K562 (cell line): Measurements from ENCODE around the gene NFIL3. TPM values are rescaled to one million over a fixed set of nuclear protein-coding genes. Genes with fewer than 3 reads are reported as not detected.
A peak's percentile ranks its signal among the peaks of the same experiment; 100 is the strongest.

ENCODE experiments used
- ATAC-seq: fragments of 200-7000 bp; cut with Tn5 transposase; 3 replicates; pipeline ENCODE4 v1.9.1; 2020; ENCODE audit warnings: moderate library complexity
- Bru-seq: library from RNA; stranded (reverse); fragments of 400-500 nt; gene quantifications from one replicate; lab custom pipeline; 2021; lab: Mats Ljungman, UMichigan
- BruChase-seq, 2 experiments: library from RNA; stranded (reverse); fragments of 400-500 nt; gene quantifications; one replicate each; lab custom pipeline; 2021; lab: Mats Ljungman, UMichigan
- BruUV-seq: library from RNA; stranded (reverse); fragments of 400-500 nt; replicated peaks from 2 replicates; lab custom pipeline; 2021; lab: Mats Ljungman, UMichigan
- CTCF ChIA-PET: fragments of 300-600 bp; formaldehyde crosslinking; extraction: SDS; loops from one replicate; lab custom pipeline; 2021; ENCODE audit warnings: low intra/inter-chr PET ratio; lab: Yijun Ruan, JAX
- POLR2A ChIA-PET: fragments of 300-600, 350-650 bp; sonication (Branson Sonifier 250); formaldehyde crosslinking; extraction: SDS; loops from one replicate; lab custom pipeline; 2021; ENCODE audit warnings: antibody characterized with exemption, inconsistent platforms; lab: Yijun Ruan, JAX
- DNase-seq, 4 experiments: peaks; one replicate each; pipeline versions ENCODE4 v3.0.0 to v3.0.0-alpha.2; 2011 to 2018; ENCODE audit warnings: low spot score in 3 of 4, mixed read lengths in 3 of 4; ENCODE audit errors: extremely low read depth in 1 of 4
- FAIRE-seq: peaks from 2 replicates; lab custom pipeline; 2011; peaks lifted over from hg19 to GRCh38; lab: Jason Lieb, UNC
- H2AFZ ChIP-seq: 2 replicates; pipeline ENCODE4 v1.6.0; 2011; ENCODE audit warnings: low read depth, low read length, control low read depth, inconsistent platforms
- H3K27ac ChIP-seq: fragments of 200-600 bp; 3 replicates; pipeline ENCODE4 v1.8.0; 2011; ENCODE audit warnings: low read depth, mild to moderate bottlenecking, control low read depth, inconsistent platforms, low read length, moderate library complexity, mixed read lengths; ENCODE audit errors: extremely low read depth
- H3K27me3 ChIP-seq, 2 experiments: fragments of 300-600 bp in 1 of 2; 2 replicates in 1 of 2; 3 replicates in 1 of 2; pipeline versions ENCODE4 v1.6.0 to v1.8.0; 2011; ENCODE audit warnings: inconsistent platforms in 2 of 2, low read length in 2 of 2, mild to moderate bottlenecking in 1 of 2, mixed read lengths in 1 of 2, moderate library complexity in 1 of 2; ENCODE audit not compliant: control insufficient read depth in 2 of 2, insufficient read depth in 2 of 2
- H3K36me3 ChIP-seq: fragments of 300-600 bp; 3 replicates; pipeline ENCODE4 v1.8.0; 2011; ENCODE audit warnings: mild to moderate bottlenecking, low read length, inconsistent platforms; ENCODE audit not compliant: control insufficient read depth, insufficient read depth
- H3K4me1 ChIP-seq, 2 experiments: fragments of 200-600 bp in 1 of 2; replicated peaks in 1 of 2; 2 replicates in 1 of 2; 3 replicates in 1 of 2; pipeline versions ENCODE4 v1.5.1 to v1.8.0; 2011; ENCODE audit warnings: inconsistent platforms in 2 of 2, low read length in 2 of 2, mild to moderate bottlenecking in 1 of 2, mixed read lengths in 1 of 2, moderate library complexity in 1 of 2; ENCODE audit not compliant: control insufficient read depth in 2 of 2, insufficient read depth in 2 of 2
- H3K4me2 ChIP-seq: 2 replicates; pipeline ENCODE4 v1.6.1; 2011; ENCODE audit warnings: low read length, control low read depth, inconsistent platforms, mixed read lengths; ENCODE audit not compliant: insufficient read depth
- H3K4me3 ChIP-seq: fragments of 200-600 bp; sonication (generic), shearing (Covaris generic); 2 replicates; pipeline ENCODE4 v1.5.1; 2016; ENCODE audit warnings: control low read depth, inconsistent platforms
- H3K79me2 ChIP-seq: fragments of 200-600 bp; 3 replicates; pipeline ENCODE4 v1.8.0; 2011; ENCODE audit warnings: low read length, inconsistent platforms; ENCODE audit not compliant: control insufficient read depth, insufficient read depth
- H3K9ac ChIP-seq, 2 experiments: 2 replicates each; pipeline versions ENCODE4 v1.6.0 to v1.6.1; 2011; ENCODE audit warnings: low read depth in 2 of 2, low read length in 2 of 2, control low read depth in 1 of 2, inconsistent platforms in 1 of 2, mild to moderate bottlenecking in 1 of 2, mixed read lengths in 1 of 2; ENCODE audit not compliant: insufficient read depth in 1 of 2
- H3K9me1 ChIP-seq: one replicate; pipeline ENCODE4 v1.6.0; 2011; ENCODE audit warnings: inconsistent platforms, mild to moderate bottlenecking, low read length, moderate library complexity; ENCODE audit not compliant: control insufficient read depth, insufficient read depth
- H3K9me3 ChIP-seq: replicated peaks from 2 replicates; pipeline ENCODE4 v1.5.1; 2011; ENCODE audit warnings: low read depth, low read length, inconsistent platforms; ENCODE audit not compliant: control insufficient read depth, insufficient read depth
- H4K20me1 ChIP-seq: replicated peaks from 2 replicates; pipeline ENCODE4 v1.6.1; 2011; ENCODE audit warnings: low read length, inconsistent platforms, mixed read lengths; ENCODE audit not compliant: control insufficient read depth, insufficient read depth
- CCNT2 ChIP-seq: IDR thresholded peaks from 2 replicates; pipeline ENCODE4 v1.6.1; 2011; ENCODE audit warnings: borderline replicate concordance, low read depth, mild to moderate bottlenecking, moderate library complexity, mixed read lengths, low read length; ENCODE audit not compliant: insufficient read length; ENCODE audit errors: extremely low read depth
- ELF4 ChIP-seq: fragments of 450-650 bp; formaldehyde crosslinking; IDR thresholded peaks from 2 replicates; pipeline ENCODE4 v1.4.0; 2022; ENCODE audit warnings: missing genetic modification characterization
- FOXP1 ChIP-seq: sonication (generic); formaldehyde crosslinking; IDR thresholded peaks from 2 replicates; pipeline ENCODE4 v1.8.0; 2022; ENCODE audit warnings: mild to moderate bottlenecking, missing genetic modification reagents
- HNRNPUL1 ChIP-seq: fragments of 200-400 bp; formaldehyde crosslinking; IDR thresholded peaks from 2 replicates; pipeline ENCODE4 v1.6.1; 2017; ENCODE audit warnings: low read length
- KLF6 ChIP-seq: fragments of 250-450 bp; sonication (Bioruptor Pico); IDR thresholded peaks from 2 replicates; pipeline ENCODE4 v1.4.0; 2020; ENCODE audit warnings: mild to moderate bottlenecking, moderate library complexity, borderline replicate concordance
- PHTF2 ChIP-seq: fragments of 250-450 bp; sonication (Bioruptor Pico); IDR thresholded peaks from 2 replicates; pipeline ENCODE4 v1.5.0; 2021; ENCODE audit warnings: mild to moderate bottlenecking
- ZFPM2 ChIP-seq: fragments of 250-450 bp; sonication (Bioruptor Pico); IDR thresholded peaks from 2 replicates; pipeline ENCODE4 v1.5.1; 2022; ENCODE audit warnings: mild to moderate bottlenecking
- WGBS: fragments of 100-300 bp; shearing (Covaris generic); methylation state at CpG from one replicate; pipeline ENCODE4 v1.1.6; 2016; ENCODE audit warnings: low coverage, mixed read lengths; ENCODE audit not compliant: insufficient coverage; ENCODE audit errors: missing lambda C conversion rate; 5-methylcytosine and 5-hydroxymethylcytosine counted together
- in situ Hi-C: fragments of 300-500 bp; cut with MboI; formaldehyde crosslinking; loops from 4 replicates; pipeline ENCODE4 v1.15.0; 2018; ENCODE audit warnings: inconsistent platforms, mixed read lengths
- intact Hi-C: fragments of 100-400 bp; cut with micrococcal nuclease; formaldehyde crosslinking; loops from 2 replicates; pipeline ENCODE4 v1.14.2; 2022
- long read RNA-seq, 3 experiments: library from polyadenylated mRNA in 2 of 3; library from RNA in 1 of 3; unstranded in 2 of 3; stranded (forward) in 1 of 3; transcript quantifications; one replicate each; pipeline ENCODE4 v2.0.0, GENCODE V29; 2019 to 2022
- polyA minus RNA-seq, 3 experiments: library from RNA; depleted of rRNA, polyadenylated mRNA; stranded (reverse); fragments of >200 nt; gene quantifications; 2 replicates each; pipeline ENCODE4 v1.2.3, GENCODE V29; 2011
- polyA plus RNA-seq, 8 experiments: library from polyadenylated mRNA; depleted of rRNA in 4 of 8; stranded (reverse) in 5 of 8; unstranded in 3 of 8; fragments of >200 nt; fragmentation: Nextera tagmentation in 2 of 8; fragmentation: Illumina TruSeq in 1 of 8; extraction: Ambion mirVana in 2 of 8; extraction: Trizol in 1 of 8; gene quantifications; 2 replicates each; pipeline versions ENCODE4 v1.2.1 to v1.2.3, GENCODE V29; 2011 to 2014; ENCODE audit warnings: inconsistent platforms in 1 of 8, missing spikeins in 1 of 8
- total RNA-seq, 7 experiments: library from RNA; depleted of rRNA in 6 of 7; stranded (reverse); fragments of >200 nt in 6 of 7; fragmentation: Illumina TruSeq in 2 of 7; extraction: Trizol in 2 of 7; gene quantifications; 2 replicates each; pipeline versions ENCODE4 v1.2.1 to v1.2.3, GENCODE V29; 2011 to 2021; ENCODE audit warnings: low replicate concordance in 1 of 7
- TF ChIP-seq, protein P1 (sequence below): fragments of 250-450 bp; sonication (Bioruptor Pico); IDR thresholded peaks from 2 replicates; pipeline ENCODE4 v1.4.0; 2020; ENCODE audit warnings: mild to moderate bottlenecking
- TF ChIP-seq, protein P2 (sequence below): fragments of 450-650 bp; IDR thresholded peaks from 2 replicates; pipeline ENCODE4 v1.6.1; 2018; ENCODE audit warnings: mild to moderate bottlenecking, low read depth; ENCODE audit not compliant: partially characterized antibody
- TF ChIP-seq, protein P3 (sequence below): fragments of 250-450 bp; sonication (Bioruptor Pico); IDR thresholded peaks from 2 replicates; pipeline ENCODE4 v1.6.1; 2021; ENCODE audit warnings: mild to moderate bottlenecking

NFIL3 gene, protein sequence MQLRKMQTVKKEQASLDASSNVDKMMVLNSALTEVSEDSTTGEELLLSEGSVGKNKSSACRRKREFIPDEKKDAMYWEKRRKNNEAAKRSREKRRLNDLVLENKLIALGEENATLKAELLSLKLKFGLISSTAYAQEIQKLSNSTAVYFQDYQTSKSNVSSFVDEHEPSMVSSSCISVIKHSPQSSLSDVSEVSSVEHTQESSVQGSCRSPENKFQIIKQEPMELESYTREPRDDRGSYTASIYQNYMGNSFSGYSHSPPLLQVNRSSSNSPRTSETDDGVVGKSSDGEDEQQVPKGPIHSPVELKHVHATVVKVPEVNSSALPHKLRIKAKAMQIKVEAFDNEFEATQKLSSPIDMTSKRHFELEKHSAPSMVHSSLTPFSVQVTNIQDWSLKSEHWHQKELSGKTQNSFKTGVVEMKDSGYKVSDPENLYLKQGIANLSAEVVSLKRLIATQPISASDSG
- 4.2 and 15.9 TPM in 2 replicates for total RNA-seq (2011; cell fraction: chromatin; rRNA removed; ENCODE audit: low replicate concordance)
- total RNA-seq (2011; cell fraction: nucleolus; rRNA removed) = 3.5 and 3.9 TPM in 2 replicates
- 6.5 and 7.1 TPM in 2 replicates for total RNA-seq (2011; cell fraction: nucleoplasm; rRNA removed)
- 4.2 and 4.3 TPM in 2 replicates for total RNA-seq (2014; rRNA removed)
- 12.3 and 12.4 TPM in 2 replicates for total RNA-seq (2014; rRNA removed; fragmentation: Illumina TruSeq; extraction: Trizol)
- 9.4 and 9.7 TPM in 2 replicates for total RNA-seq (2015; rRNA removed; fragmentation: Illumina TruSeq; extraction: Trizol)
- total RNA-seq (2021) = 11.9 and 13.8 TPM in 2 replicates
- polyA plus RNA-seq (2011; rRNA removed) = 9.3 and 10.3 TPM in 2 replicates
- 2.5 and 7.6 TPM in 2 replicates for polyA plus RNA-seq (2011; cell fraction: cytosol; rRNA removed)
- 4.4 and 11.7 TPM in 2 replicates for polyA plus RNA-seq (2011; cell fraction: nucleus; rRNA removed)
- 12.4 and 24.6 TPM in 2 replicates for polyA plus RNA-seq (2012)
- 14.2 and 16.1 TPM in 2 replicates for polyA plus RNA-seq (2014; fragmentation: Illumina TruSeq; extraction: Trizol)
- 1 to 10 TPM; 3.2 to 3.8 TPM for polyA plus RNA-seq (2014; fragmentation: Nextera tagmentation; extraction: Ambion mirVana)
- polyA plus RNA-seq (2014; rRNA removed) = 7.1 and 7.4 TPM in 2 replicates
- polyA minus RNA-seq (2011; rRNA and poly(A)+ RNA removed) = 7.6 and 11.7 TPM in 2 replicates
- polyA minus RNA-seq (2011; cell fraction: cytosol; rRNA and poly(A)+ RNA removed) = 5.7 and 6.4 TPM in 2 replicates
- polyA minus RNA-seq (2011; cell fraction: nucleus; rRNA and poly(A)+ RNA removed) = 1.9 and 7.8 TPM in 2 replicates
- percentile 89 among the genes with signal in this experiment for Bru-seq, nascent RNA
- percentile 79 among the genes with signal in this experiment for BruChase-seq, experiment 1, labeled RNA remaining after a 2-hour chase
- BruChase-seq, experiment 2, labeled RNA remaining after a 6-hour chase = percentile 73 among the genes with signal in this experiment
- long read RNA-seq, experiment 1, transcript NFIL3-201 (2 exons, 2,085 nt) = major isoform, 35 of 38 reads
- long read RNA-seq, experiment 1, partial matches to known transcripts = 3 of 38 reads
- long read RNA-seq, experiment 1, other reads (novel, unspliced or antisense) = 0 of 38 reads
- long read RNA-seq, experiment 2, transcript NFIL3-201 (2 exons, 2,085 nt) = major isoform, 5 of 9 reads
- long read RNA-seq, experiment 2, partial matches to known transcripts = 0 of 9 reads
- long read RNA-seq, experiment 2, other reads (novel, unspliced or antisense) = 4 of 9 reads
- long read RNA-seq, experiment 3, partial matches to known transcripts = 0 of 3 reads
- long read RNA-seq, experiment 3, other reads (novel, unspliced or antisense) = 2 of 3 reads

DNA sequence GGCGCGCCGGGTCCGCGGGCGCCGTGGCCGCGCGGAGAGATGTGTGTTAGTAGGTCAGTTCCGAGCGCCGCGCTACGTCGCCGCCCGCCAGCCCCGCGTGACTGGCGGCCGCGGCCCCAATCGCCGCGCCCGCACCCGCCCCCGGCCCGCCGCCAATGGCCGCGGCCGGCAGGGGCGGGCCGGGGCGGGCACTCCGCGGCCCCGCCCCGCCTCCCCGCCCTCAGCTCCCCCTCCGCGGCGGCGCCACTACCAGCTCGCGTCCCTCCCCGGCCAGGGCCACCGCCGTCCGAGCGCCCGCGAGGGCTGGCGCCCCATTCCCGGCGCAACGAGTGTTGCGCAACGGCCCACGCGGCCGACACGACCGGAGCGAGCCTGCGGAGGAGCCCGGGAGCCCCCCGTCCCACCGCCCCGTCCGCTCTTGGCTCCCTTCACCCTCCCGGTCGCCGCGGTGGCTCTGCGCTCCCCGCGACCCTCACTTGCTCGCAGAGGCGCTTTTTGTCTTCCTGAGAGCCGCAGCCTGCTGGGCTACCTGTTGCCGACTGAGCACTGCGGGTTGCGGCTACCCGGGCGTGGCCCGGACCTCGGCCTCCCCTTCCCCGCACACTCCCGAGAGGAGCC lies at the start of gene NFIL3:
Gene NFIL3, minus strand, starts transcription at position 48 of the 618 bp plus-strand sequence. CDS start 13,098 bp downstream, outside the sequence.
- DNase-seq = peak; percentile 85 to 95 (median 94)
- peak; percentile 88 for ATAC-seq
- Histone ChIP-seq H3K4me1 (peaks cover 19 to 27% of the 10 kb centered on the region in 2 experiments), H3K27ac (peak within 1 kb of the TSS; percentile 83), H3K36me3 (0 out of 3 replicates have a peak, but pooled peaks cover 4% of the 10 kb centered on the region), H3K9me3 (no peaks in the 10 kb centered on the region), H3K4me3 (peak within 1 kb of the TSS; percentile 79), H3K9me1 (peaks cover 3% of the 10 kb centered on the region), H3K79me2 (peaks cover 44% of the 10 kb centered on the region), H2AFZ (peak within 1 kb of the TSS; percentile 90), H3K27me3 (peaks cover 3 to 18% of the 10 kb centered on the region in 2 experiments; a peak in 4 of 5 replicates), H3K9ac (peak within 1 kb of the TSS; percentile 74 to 96), H4K20me1 (peaks cover 10% of the 10 kb centered on the region; the same call in 1 of the 2 replicates), H3K4me2 (peak within 1 kb of the TSS; percentile 95)
- WGBS = 2% methylated on average over 19 of the region's 92 CpGs
- CTCF ChIA-PET = interaction anchor here (0.6 to 0.7 kb wide), 2 partner anchors 257 to 260 kb away, joined by 3 to 6 read pairs; no protein-coding TSS in a partner anchor
- FAIRE-seq = no peak
- intact Hi-C loops (loop anchor here (5.0 to 10.0 kb wide), 4 partner anchors 82 to 259 kb away; no protein-coding TSS in a partner anchor), in situ Hi-C loops (loop anchor here (5.0 kb wide), 1 partner anchor 62 kb away; the partner anchor contains the start of gene AUH)
- BruUV-seq = no TSS peak
- POLR2A ChIA-PET = interaction anchor here (0.7 to 1.8 kb wide), 8 partner anchors 8 to 387 kb away, joined by 3 to 12 read pairs (median 4); no protein-coding TSS in a partner anchor
- TF ChIP-seq ELF4 (no peak), KLF6 (no peak), ZFPM2 (CRISPR knock-in tag) (no peak), HNRNPUL1 (no peak), CCNT2 (peak; percentile 30), FOXP1 (CRISPR knock-in tag) (no peak), PHTF2 (no peak)
- TF ChIP-seq, protein P1, sequence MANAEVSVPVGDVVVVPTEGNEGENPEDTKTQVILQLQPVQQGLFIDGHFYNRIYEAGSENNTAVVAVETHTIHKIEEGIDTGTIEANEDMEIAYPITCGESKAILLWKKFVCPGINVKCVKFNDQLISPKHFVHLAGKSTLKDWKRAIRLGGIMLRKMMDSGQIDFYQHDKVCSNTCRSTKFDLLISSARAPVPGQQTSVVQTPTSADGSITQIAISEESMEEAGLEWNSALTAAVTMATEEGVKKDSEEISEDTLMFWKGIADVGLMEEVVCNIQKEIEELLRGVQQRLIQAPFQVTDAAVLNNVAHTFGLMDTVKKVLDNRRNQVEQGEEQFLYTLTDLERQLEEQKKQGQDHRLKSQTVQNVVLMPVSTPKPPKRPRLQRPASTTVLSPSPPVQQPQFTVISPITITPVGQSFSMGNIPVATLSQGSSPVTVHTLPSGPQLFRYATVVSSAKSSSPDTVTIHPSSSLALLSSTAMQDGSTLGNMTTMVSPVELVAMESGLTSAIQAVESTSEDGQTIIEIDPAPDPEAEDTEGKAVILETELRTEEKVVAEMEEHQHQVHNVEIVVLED (CRISPR knock-in tag) = no peak
- TF ChIP-seq, protein P2, sequence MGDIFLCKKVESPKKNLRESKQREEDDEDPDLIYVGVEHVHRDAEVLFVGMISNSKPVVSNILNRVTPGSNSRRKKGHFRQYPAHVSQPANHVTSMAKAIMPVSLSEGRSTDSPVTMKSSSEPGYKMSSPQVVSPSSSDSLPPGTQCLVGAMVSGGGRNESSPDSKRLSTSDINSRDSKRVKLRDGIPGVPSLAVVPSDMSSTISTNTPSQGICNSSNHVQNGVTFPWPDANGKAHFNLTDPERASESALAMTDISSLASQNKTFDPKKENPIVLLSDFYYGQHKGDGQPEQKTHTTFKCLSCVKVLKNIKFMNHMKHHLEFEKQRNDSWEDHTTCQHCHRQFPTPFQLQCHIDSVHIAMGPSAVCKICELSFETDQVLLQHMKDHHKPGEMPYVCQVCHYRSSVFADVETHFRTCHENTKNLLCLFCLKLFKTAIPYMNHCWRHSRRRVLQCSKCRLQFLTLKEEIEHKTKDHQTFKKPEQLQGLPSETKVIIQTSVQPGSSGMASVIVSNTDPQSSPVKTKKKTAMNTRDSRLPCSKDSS = no peak
- TF ChIP-seq, protein P3, sequence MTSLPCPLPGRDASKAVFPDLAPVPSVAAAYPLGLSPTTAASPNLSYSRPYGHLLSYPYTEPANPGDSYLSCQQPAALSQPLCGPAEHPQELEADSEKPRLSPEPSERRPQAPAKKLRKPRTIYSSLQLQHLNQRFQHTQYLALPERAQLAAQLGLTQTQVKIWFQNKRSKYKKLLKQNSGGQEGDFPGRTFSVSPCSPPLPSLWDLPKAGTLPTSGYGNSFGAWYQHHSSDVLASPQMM = no peak
